ENCODE data around the gene CYP46A1.

DNA sequence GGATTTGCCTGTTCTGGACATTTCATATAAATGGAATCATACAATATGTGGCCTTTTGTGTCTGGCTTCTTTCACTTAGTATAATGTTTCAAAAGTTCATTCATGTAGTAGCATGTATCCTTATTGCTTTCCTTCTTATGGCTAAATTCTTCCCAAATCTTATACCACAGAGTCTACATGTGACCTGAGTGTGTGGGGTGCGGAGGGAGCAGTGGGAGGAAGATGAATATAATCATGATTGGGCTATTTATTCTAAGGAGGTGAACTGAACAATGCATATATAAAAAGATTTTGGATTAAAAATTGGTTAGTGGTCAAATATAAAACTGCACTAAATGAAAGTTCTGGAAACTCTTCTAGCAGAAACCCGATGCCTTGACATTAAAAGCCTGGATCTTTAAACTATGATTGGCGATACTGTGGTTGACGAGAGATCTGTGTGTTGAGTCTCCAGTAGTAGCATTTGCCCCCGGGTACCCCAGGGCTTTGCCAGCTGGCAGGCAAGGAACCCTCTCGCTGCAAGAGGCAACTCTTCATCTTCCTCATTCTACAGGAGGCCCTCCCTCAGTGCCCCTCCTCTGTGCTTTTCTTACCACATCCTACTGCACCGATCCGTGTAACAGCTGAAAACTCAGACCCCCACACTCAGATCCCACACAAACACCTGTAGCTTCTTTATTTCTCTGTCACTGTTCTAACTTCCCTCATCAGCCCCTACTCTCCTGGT, 2.6 kb downstream of the CYP46A1 start:
- TF ChIP-seq, protein P1, sequence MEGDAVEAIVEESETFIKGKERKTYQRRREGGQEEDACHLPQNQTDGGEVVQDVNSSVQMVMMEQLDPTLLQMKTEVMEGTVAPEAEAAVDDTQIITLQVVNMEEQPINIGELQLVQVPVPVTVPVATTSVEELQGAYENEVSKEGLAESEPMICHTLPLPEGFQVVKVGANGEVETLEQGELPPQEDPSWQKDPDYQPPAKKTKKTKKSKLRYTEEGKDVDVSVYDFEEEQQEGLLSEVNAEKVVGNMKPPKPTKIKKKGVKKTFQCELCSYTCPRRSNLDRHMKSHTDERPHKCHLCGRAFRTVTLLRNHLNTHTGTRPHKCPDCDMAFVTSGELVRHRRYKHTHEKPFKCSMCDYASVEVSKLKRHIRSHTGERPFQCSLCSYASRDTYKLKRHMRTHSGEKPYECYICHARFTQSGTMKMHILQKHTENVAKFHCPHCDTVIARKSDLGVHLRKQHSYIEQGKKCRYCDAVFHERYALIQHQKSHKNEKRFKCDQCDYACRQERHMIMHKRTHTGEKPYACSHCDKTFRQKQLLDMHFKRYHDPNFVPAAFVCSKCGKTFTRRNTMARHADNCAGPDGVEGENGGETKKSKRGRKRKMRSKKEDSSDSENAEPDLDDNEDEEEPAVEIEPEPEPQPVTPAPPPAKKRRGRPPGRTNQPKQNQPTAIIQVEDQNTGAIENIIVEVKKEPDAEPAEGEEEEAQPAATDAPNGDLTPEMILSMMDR (IDR thresholded peaks at IDR 0.05), result no peak
- TF ChIP-seq EZH2 (IDR thresholded peaks at IDR 0.05; ENCODE audit: borderline replicate concordance, insufficient read depth, low read depth, low read length, poor library complexity, severe bottlenecking), result no peak

Data from B cell (primary cell).